Spleen (tissue), 11 donors: ENCODE measurements around the gene QPRT. TPM values are rescaled to one million over a fixed set of nuclear protein-coding genes. Genes with fewer than 3 reads are reported as not detected.

Experiments used
- DNase-seq: peaks from one replicate; pipeline ENCODE4 v3.0.0-alpha.2; 2020
- H3K27ac ChIP-seq, 8 donors: fragments of 200-600 bp; sonication (generic) in 7 of 8; 1 replicate in 4 of 8; 2 replicates in 4 of 8; pipeline versions ENCODE4 v1.5.0 to v1.8.0; 2016 to 2021; ENCODE audit warnings: inconsistent platforms in 4 of 8, mild to moderate bottlenecking in 4 of 8, moderate library complexity in 1 of 8
- H3K27me3 ChIP-seq, 7 donors: fragments of 200-600 bp; sonication (generic) in 6 of 7; replicated peaks in 1 of 7; 1 replicate in 4 of 7; 2 replicates in 3 of 7; pipeline versions ENCODE4 v1.5.0 to v1.8.0; 2016 to 2021; ENCODE audit warnings: inconsistent platforms in 3 of 7, mild to moderate bottlenecking in 1 of 7
- H3K36me3 ChIP-seq, 6 donors: fragments of 200-600 bp; sonication (generic) in 5 of 6; 1 replicate in 4 of 6; 2 replicates in 2 of 6; pipeline versions ENCODE4 v1.5.0 to v1.8.0; 2016 to 2021; ENCODE audit warnings: inconsistent platforms in 2 of 6
- H3K4me1 ChIP-seq, 6 donors: fragments of 200-600 bp; sonication (generic) in 5 of 6; 1 replicate in 3 of 6; 2 replicates in 3 of 6; pipeline versions ENCODE4 v1.5.0 to v1.8.0; 2016 to 2021; ENCODE audit warnings: inconsistent platforms in 3 of 6
- H3K4me3 ChIP-seq, 8 donors: fragments of 200-600 bp; sonication (generic) in 7 of 8; 1 replicate in 4 of 8; 2 replicates in 4 of 8; pipeline versions ENCODE4 v1.5.0 to v1.8.0; 2016 to 2021; ENCODE audit warnings: inconsistent platforms in 4 of 8, mild to moderate bottlenecking in 4 of 8, moderate library complexity in 2 of 8
- H3K9me3 ChIP-seq, 8 donors: fragments of 200-600 bp; sonication (generic) in 7 of 8; 1 replicate in 4 of 8; 2 replicates in 4 of 8; pipeline versions ENCODE4 v1.5.0 to v1.8.0; 2016 to 2021; ENCODE audit warnings: inconsistent platforms in 4 of 8
- POLR2A ChIP-seq, 3 donors: fragments of 450-650 bp; IDR thresholded peaks; one replicate each; pipeline ENCODE4 v1.5.1; 2017; ENCODE audit warnings: antibody characterized with exemption in 3 of 3, mild to moderate bottlenecking in 1 of 3
- POLR2AphosphoS5 ChIP-seq, 3 donors: sonication (generic); formaldehyde crosslinking; IDR thresholded peaks; one replicate each; pipeline ENCODE4 v1.5.1; 2017; ENCODE audit warnings: antibody characterized with exemption in 3 of 3
- WGBS, 5 donors: extraction: QIAGEN DNeasy Blood & Tissue Kit in 3 of 5; methylation state at CpG; one replicate each; pipeline versions ENCODE4 v1.1.5 to v1.1.7; 2013 to 2018; 5-methylcytosine and 5-hydroxymethylcytosine counted together
- intact Hi-C: fragments of 100-400 bp; cut with DNase I; formaldehyde crosslinking; loops from one replicate; pipeline ENCODE4 v1.15.0; 2023; ENCODE audit warnings: low total_unique reads
- polyA plus RNA-seq, 3 donors: library from polyadenylated mRNA; stranded (reverse); fragments of 200-250 nt; gene quantifications; one replicate each; pipeline ENCODE4 v1.2.1, GENCODE V29; 2013
- total RNA-seq, 7 donors: library from RNA; depleted of rRNA in 3 of 7; stranded (reverse); fragments of >200 nt in 3 of 7; fragmentation: NEBNext Ultra II Directional in 4 of 7; extraction: Animal tissue kit (Norgen Biotek cat#: 25700) in 4 of 7; gene quantifications; one replicate each; pipeline versions ENCODE4 v1.1.0 to v1.2.1, GENCODE V29; 2016 to 2021
- TF ChIP-seq, protein P1 (sequence below), 11 experiments: fragments of 200-600 bp in 7 of 11; fragments of 450-650 bp in 4 of 11; sonication (generic) in 4 of 11; IDR thresholded peaks in 8 of 11; conservative IDR thresholded peaks in 3 of 11; 1 replicate in 7 of 11; 2 replicates in 4 of 11; pipeline versions ENCODE4 v1.4.0 to v1.8.0; 2016 to 2021; ENCODE audit warnings: antibody characterized with exemption in 11 of 11, inconsistent platforms in 4 of 11, mild to moderate bottlenecking in 1 of 11
- donor health status: healthy with polysubstance abuse.
- donor health status: DM: no; HTN: no; CAD: no; lungs with moderate emphysema.
- donor health status: DM: no; HTN: no; CAD: no.
- donor health status: Bipolar disorder and iron deficiency.
- donor health status: healthy.
- donor health status: DM: no; HTN: no; CAD: no.
- donor health status: DM: yes; HTN: yes; CAD: no.

QPRT gene
- total and polyA plus RNA-seq, 10 donors, result 3.3 to 37.2 (median 13.3) TPM

DNA sequence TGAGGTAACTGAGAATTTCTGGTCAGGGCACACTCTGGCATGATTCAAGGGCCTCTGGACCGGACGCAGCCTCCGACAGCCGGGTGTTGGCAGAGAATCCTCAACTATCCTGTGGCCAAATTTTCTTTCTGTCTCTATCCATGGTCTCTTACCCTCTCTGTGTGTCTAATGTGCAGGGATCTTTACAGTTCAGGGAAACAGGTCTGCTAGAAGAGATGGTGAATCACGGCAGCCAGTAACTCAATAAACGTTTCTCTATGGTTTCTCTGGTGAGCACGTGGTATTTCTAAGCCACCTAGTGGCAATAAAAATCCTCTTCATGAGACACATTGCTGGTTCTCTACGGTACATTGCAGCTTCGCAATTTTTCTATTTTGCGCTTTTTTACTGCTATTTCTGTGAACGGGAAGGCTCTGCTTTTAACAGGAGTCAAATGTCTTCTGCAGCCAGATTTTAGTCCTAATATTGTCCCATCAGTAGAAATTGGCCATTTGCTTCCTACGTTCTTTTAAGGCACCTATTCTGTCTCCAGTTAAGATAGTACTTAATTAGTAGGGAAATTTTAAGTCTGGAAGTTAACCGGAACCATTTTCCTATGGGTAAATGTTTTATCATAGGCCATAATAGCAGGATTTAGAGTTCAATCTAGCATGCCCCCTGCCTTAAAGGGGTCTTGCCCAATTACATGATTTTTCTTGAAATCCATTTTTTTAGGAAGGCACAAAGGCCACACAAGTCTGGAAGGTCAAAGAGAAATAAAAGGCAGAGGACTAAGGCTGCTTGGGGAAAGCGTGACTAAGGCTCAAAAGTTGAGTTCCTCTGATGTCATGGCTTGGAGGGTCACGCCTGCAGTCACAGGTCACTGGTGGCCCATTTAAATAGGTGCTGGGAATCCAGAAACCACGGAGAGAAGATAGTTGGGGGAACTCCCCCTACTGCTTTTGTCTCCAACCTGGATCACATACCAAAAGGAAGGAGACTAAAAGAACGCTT lies 31.5 kb downstream of the QPRT start:
- Histone ChIP-seq H3K27ac (peak overlapping the region in 1 of 8 donors; percentile 30), H3K9me3 (no peaks in the 10 kb centered on the region)
- peak; percentile 47 for DNase-seq

GRCh38 chr16:29712809-29713208 lies 33.8 kb downstream of the QPRT start:
- H3K27me3 ChIP-seq, result no peaks in the 10 kb centered on the region
- H3K9me3 ChIP-seq, result no peaks in the 10 kb centered on the region
- H3K27ac ChIP-seq, result no peak overlapping the region
- no peak for TF ChIP-seq POLR2A (IDR thresholded peaks at IDR 0.05)
- TF ChIP-seq, protein P1, sequence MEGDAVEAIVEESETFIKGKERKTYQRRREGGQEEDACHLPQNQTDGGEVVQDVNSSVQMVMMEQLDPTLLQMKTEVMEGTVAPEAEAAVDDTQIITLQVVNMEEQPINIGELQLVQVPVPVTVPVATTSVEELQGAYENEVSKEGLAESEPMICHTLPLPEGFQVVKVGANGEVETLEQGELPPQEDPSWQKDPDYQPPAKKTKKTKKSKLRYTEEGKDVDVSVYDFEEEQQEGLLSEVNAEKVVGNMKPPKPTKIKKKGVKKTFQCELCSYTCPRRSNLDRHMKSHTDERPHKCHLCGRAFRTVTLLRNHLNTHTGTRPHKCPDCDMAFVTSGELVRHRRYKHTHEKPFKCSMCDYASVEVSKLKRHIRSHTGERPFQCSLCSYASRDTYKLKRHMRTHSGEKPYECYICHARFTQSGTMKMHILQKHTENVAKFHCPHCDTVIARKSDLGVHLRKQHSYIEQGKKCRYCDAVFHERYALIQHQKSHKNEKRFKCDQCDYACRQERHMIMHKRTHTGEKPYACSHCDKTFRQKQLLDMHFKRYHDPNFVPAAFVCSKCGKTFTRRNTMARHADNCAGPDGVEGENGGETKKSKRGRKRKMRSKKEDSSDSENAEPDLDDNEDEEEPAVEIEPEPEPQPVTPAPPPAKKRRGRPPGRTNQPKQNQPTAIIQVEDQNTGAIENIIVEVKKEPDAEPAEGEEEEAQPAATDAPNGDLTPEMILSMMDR (IDR thresholded peaks at IDR 0.05 in 8 of 11, conservative IDR thresholded peaks at IDR 0.05 in 3 of 11), result no peak
- no peak for TF ChIP-seq POLR2AphosphoS5 (IDR thresholded peaks at IDR 0.05)
- H3K36me3 ChIP-seq, result no peaks in the 10 kb centered on the region
- peaks cover 6 to 27% (median 9%) of the 10 kb centered on the region in 6 donors for H3K4me1 ChIP-seq
- DNase-seq, result no peak
- intact Hi-C loops, result no loop called here
- 57 to 91% (median 62%) methylated on average over 4 of the region's 4 CpGs for WGBS, 5 donors
- no peak overlapping the region for H3K4me3 ChIP-seq

More for the DNA sequence above, 31.5 kb downstream of the QPRT start:
- 48 to 52% (median 50%) methylated on average over 17 of the region's 17 CpGs for WGBS, 5 donors
- peaks cover 6 to 27% (median 9%) of the 10 kb centered on the region in 6 donors for H3K4me1 ChIP-seq
- TF ChIP-seq, protein P1 (IDR thresholded peaks at IDR 0.05 in 8 of 11, conservative IDR thresholded peaks at IDR 0.05 in 3 of 11), result peak; percentile 51 to 78 (median 70)
- no peak for TF ChIP-seq POLR2A (IDR thresholded peaks at IDR 0.05)
- no peak for TF ChIP-seq POLR2AphosphoS5 (IDR thresholded peaks at IDR 0.05)
- intact Hi-C loops, result no loop called here
- H3K36me3 ChIP-seq, result no peaks in the 10 kb centered on the region
- H3K4me3 ChIP-seq, result no peak overlapping the region
- H3K27me3 ChIP-seq, result no peaks in the 10 kb centered on the region

- Histone ChIP-seq H3K4me3 (no peak overlapping the region), H3K27me3 (no peaks in the 10 kb centered on the region), H3K4me1 (peaks cover 6 to 27% (median 9%) of the 10 kb centered on the region in 6 donors), H3K9me3 (no peaks in the 10 kb centered on the region), H3K36me3 (no peaks in the 10 kb centered on the region), H3K27ac (no peak overlapping the region)
- intact Hi-C loops, result no loop called here
- TF ChIP-seq, protein P1 (IDR thresholded peaks at IDR 0.05 in 8 of 11, conservative IDR thresholded peaks at IDR 0.05 in 3 of 11), result no peak
- no peak for TF ChIP-seq POLR2A (IDR thresholded peaks at IDR 0.05)
- TF ChIP-seq POLR2AphosphoS5 (IDR thresholded peaks at IDR 0.05), result no peak
- no peak for DNase-seq
- WGBS, 5 donors, result 64 to 87% (median 69%) methylated on average over 2 of the region's 2 CpGs
Measured at GRCh38 chr16:29714396-29714795, 35.4 kb downstream of the QPRT start.

GRCh38 chr16:29714972-29715371 lies 36.0 kb downstream of the QPRT start:
- H3K9me3 ChIP-seq, result no peaks in the 10 kb centered on the region
- no peak overlapping the region for H3K27ac ChIP-seq
- TF ChIP-seq POLR2A (IDR thresholded peaks at IDR 0.05) (no peak), POLR2AphosphoS5 (IDR thresholded peaks at IDR 0.05) (no peak)
- TF ChIP-seq, protein P1 (IDR thresholded peaks at IDR 0.05 in 8 of 11, conservative IDR thresholded peaks at IDR 0.05 in 3 of 11), result no peak
- H3K27me3 ChIP-seq, result no peaks in the 10 kb centered on the region
- H3K4me1 ChIP-seq, result peaks cover 6 to 25% (median 9%) of the 10 kb centered on the region in 6 donors
- 56 to 82% (median 72%) methylated on average over 1 of the region's 1 CpG for WGBS, 5 donors
- no peak overlapping the region for H3K4me3 ChIP-seq
- DNase-seq, result no peak
- no peaks in the 10 kb centered on the region for H3K36me3 ChIP-seq
- intact Hi-C loops, result no loop called here
